ENCODE results near the gene ZFP36.
"Not testable (repeated sequence)": the region's sequence is repeated elsewhere in the genome, so short reads cannot be mapped to it uniquely, and the experiment has no call there.

The ZFP36 gene, protein sequence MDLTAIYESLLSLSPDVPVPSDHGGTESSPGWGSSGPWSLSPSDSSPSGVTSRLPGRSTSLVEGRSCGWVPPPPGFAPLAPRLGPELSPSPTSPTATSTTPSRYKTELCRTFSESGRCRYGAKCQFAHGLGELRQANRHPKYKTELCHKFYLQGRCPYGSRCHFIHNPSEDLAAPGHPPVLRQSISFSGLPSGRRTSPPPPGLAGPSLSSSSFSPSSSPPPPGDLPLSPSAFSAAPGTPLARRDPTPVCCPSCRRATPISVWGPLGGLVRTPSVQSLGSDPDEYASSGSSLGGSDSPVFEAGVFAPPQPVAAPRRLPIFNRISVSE

DNA sequence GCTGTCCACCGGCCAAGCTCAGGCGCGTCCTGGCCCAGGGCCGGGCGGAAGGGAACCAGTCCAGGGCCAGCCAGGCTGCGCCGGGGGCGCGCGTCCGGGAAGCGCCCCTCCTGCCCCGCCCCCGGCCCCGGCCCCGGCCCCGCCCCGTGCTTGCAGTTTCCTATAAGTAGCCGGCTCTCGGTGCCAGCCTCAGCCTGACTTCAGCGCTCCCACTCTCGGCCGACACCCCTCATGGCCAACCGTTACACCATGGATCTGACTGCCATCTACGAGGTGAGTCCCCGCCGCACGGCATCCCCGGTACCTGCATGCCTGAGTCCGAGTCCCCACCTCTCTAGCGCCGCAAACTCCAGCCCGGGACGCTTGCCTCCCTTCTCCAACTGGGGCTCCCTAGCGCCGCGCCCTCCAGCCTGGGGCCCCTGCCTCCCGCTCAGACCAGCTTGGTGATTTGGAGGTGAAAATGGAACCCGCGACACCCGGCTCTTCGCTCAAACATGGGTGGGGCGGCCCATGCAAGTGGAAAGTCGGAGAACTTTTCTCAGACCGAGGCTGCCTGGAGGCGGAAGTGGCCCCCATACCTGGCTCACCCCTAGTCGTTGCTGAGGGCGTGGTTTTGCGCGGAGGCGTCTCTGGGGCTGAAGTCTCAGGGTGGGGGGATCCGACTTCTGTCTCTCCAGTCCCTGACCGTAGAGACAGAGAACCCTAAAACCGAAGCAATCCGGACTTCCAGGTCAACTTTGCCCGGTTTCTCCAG is at the start of gene ZFP36:
Gene ZFP36 (plus strand): TSS at position 192 of the 754 bp plus-strand sequence. CDS start 58 bp downstream, at position 250.
- DNase-seq: peak; percentile 65

- no peak for DNase-seq
Observed at GRCh38 chr19:39359026-39359425, 47.6 kb upstream of the ZFP36 start.

DNA sequence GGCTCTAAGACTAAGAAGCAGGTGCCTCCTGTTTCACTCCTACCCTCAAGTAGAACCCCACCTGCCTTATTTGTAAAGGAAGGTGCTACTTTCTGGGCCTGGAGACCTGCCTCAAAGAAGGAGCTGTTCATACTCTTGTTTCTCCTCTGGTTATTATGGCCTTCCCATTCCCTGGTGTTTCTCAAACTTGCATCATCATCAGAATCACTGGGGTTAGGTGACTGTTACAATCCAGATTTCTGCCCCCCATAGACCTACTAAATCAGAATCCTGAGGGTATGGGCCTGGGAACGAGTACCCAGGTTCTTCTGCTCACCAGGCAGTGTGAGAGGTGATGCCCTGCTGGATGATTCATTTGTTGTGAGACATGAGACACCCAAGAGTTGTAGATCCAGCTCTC is 46.0 kb upstream of the ZFP36 start:
- DNase-seq: no peak

DNA sequence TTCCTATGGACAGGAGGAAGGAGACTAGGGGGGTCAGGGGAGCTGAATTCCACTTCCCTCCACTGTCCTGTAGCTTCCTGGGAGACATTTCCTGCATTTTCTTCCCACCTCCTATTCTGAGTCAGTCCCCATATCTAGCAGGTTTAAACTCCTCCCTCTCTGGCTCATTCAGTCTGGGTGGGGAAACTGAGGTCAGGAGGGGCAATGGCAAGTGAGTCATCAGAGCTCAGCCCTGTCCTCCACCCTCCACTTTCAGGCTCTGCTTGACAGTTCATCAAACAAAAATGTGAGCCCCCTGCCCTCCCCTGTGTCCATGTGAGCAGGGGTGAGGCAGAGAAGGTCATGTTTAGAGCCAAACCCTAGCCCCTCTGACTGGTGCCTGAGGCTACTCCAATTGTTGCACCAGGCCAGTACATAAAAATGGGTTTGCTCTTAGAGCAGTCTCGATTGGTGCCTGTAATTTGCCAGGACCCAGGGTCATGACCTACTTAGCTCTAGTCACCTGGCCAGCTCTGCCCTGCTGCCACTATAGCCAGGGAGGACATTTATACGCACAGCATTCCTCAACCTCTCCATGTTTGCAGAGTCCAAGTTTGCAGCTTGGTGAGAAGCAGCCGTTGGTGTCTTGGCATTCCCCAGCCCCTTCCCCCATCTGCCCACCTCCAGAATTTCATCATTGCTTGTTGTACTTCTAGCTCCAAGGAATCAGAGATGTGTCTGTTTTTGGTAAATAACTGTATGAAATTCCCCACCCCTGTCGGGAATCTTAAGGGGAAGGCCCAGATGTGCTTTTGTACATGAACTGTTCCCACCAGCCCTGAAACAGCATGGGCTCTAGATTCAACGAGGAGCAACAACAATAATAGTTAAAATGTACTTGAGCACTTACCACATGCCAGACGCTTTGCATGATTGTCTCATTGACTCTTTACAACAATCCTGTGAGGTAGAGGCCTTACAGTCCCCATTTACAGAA is 43.7 kb upstream of the ZFP36 start:
- no peak for DNase-seq

DNA sequence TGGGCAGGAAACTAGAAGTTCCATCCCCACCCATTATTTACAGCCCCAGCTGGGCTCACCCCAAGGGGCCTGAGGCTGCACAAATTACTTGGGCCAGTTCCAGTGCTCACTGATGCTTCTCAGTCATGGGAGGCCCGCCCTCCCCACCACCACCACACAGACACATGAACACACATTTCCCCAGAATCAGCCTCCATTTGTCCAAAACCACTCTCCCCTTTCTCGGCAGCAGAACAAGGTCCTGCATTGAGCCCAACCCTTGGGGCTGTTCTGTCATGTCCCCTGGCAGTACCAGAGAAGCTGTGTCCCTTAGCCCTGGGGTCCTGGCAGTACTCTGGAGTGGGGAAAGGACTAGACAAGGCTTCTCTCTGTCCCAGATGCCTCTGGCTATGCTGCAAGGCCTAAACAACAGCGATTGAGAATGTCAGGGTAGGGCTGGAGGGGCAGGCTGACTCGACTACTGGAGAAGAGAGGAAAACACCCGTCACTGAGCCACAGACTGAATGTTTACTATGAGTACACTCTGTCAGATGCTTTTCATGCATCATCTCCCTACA is 42.7 kb upstream of the ZFP36 start:
- no peak for DNase-seq

DNA sequence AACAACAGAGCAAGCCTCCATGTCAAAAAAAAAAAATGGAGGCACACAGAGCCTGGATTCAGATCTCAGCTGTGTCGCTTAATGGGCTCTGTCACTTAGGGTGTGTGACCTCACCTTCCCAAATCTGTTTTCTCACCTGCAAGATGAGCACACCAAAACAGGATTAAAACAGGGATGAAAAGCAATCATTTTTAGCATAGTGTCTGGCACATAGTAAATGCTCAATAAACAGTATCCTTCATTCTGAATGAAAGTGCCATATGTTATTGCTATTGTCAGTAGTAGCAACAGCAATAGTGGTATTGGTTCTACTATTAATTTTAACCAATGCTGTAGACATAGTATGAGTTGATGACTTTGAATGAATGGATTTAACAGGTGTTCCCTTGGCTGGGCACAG is 41.1 kb upstream of the ZFP36 start:
- DNase-seq: no peak

- DNase-seq: no peak
Observed at GRCh38 chr19:39369200-39369599, 37.4 kb upstream of the ZFP36 start.

DNA sequence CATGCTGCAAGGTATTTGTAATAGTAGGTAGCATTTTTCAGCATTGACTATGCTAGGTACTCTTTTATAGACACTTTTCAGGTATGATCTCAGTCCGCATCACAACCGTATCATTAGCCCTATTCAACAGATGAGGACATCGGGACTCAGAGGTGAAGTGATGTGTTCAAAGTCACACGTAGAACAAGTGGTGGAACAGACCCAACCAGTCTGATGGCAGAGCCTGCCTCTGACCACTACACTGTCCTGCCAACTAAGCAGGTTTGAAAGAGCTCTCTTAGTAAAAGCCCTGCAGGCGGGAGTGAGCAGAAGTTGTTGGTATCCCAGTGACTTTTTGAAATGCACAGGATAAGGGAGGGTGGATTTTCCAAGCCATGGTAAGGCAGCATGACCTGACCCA is 35.9 kb upstream of the ZFP36 start:
- DNase-seq: no peak

DNA sequence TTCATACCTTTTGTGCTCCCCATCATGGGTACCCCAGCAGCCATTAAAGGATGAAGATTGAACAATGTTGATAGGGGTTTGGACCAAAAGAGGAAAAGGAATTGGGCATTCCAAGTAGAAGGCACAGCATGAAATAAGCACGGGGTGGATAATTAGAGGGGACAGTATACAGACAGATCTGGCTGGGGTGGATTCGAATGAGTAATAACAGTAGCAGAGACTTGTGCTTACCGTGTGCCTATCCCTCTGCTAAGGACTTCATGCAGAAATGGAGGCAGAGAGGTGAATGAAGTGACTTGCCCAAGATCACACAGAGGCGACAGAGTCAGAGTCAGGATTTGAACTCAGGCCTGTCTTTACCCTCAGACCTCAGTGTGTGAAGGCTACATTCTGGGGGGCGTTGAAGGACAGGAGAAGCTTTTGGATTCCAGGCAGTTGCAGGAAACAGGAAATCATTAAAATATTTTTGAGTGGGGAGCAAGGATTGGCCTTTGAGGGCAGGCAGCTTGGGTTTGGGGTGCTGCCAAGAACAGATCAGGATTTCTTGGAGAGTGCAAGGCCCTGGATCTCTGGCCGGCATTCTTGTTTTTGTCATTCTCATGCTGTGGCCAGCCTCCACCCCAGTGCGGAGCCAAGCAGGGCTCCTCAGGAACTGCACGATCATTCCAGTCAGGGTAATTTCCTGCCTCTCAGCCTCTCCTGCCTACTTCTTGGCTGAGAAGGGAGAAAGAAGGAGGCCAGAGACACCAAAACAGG is 34.4 kb upstream of the ZFP36 start:
- no peak for DNase-seq

DNA sequence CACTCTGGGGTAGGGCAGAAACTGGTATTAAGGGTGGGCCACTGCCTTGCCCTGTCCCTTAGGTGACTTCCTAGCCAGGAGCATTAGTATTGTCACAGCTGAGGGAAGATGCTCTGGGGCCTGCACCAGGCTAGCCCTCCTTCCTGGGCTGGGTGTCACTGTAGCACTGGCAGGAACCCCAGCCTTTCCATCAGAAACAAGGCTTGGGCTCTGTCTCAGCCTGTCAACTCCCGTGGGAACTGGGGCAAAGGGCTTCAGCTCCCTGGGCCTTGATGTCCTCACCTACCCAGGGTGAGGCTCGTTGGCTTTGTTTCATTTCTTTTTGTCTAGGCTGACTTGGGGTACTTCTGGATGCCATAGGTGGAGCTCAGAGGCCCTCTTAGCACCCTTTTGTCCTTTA is 33.7 kb upstream of the ZFP36 start:
- no peak for DNase-seq

DNA sequence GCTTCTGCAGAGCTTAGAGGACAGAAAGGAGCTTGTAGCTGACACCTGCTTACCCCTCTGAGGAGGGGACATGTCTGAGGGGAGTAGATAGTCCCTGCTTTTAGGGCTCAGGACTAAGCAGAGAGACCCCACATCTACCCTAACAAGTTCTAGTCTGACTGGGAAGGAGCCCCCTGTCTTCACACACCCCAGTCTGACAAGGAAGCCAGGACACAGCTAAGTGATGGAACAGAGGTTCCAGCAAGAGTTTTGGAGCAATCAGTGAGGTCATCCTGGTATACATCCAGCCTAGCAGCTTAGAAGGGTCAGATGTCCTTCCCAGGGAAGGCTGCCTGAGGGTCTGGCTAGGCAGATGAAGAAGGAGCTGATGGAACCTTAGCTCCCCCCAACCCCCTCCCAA is 30.7 kb upstream of the ZFP36 start:
- DNase-seq: no peak

DNA sequence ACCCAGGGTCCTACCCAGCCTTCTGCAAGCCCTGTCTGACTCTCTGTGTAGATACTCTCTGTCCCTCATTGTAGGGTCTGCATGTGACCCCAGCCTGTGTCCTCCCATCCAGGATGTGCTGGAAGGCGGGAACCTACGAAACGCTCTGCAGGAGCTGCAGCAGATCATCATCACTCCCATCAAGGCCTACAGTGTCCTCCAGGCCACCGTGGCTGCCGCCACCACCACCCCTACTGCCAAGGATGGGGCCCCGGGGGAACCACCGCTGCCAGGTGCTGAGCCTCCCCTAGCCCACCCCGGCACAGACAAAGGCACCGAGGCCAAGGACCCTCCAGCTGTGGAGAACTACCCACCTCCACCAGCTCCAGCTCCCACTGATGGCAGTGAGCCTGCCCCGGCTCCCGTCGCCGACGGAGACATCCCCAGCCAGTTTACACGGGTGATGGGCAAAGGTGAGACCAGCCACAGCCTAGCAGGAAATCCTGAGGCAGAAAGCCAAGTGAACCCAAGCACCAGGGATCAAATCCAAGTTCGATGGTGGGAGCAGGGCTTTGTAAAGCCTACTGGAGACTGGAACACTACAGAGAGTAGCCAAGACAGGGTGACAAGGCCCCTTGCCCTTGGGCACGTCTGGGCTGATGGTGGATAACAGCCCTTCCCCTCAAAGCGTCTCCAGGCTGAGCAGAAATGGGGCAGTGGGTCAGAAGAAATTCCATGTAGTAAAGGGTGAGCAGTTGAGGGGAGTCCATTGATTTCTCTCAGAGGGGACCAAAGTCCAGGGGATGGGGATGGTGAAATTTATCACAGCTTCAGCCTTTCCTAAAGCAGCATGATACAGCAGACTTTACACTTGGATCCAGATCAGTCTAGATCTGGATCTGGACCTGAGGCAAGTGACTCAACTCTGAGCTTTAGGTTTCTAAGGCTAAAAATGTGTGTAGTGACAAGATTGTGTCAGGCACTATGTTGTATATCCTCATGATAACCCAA is 29.0 kb upstream of the ZFP36 start:
- no peak for DNase-seq

DNA sequence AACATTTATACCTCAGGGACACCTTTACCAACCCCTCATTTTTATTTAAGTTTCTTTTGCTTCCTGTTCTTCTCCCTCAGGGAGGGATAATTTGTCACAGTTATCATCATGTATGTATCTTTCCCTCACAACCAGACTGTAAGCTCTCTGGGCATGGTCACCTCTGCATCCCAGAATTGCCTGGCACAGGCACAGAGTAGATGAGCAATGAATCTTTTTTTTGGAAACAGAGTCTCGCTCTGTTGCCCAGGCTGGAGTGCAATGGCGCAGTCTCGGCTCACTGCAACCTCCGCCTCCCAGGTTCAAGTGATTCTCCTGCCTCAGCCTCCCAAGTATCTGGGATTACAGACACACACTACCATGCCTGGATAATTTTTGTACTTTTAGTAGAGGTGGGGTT is 27.3 kb upstream of the ZFP36 start:
- not testable (repeated sequence) for DNase-seq

GRCh38 chr19:39379865-39380396 is 26.7 kb upstream of the ZFP36 start:
- DNase-seq: no peak

DNA sequence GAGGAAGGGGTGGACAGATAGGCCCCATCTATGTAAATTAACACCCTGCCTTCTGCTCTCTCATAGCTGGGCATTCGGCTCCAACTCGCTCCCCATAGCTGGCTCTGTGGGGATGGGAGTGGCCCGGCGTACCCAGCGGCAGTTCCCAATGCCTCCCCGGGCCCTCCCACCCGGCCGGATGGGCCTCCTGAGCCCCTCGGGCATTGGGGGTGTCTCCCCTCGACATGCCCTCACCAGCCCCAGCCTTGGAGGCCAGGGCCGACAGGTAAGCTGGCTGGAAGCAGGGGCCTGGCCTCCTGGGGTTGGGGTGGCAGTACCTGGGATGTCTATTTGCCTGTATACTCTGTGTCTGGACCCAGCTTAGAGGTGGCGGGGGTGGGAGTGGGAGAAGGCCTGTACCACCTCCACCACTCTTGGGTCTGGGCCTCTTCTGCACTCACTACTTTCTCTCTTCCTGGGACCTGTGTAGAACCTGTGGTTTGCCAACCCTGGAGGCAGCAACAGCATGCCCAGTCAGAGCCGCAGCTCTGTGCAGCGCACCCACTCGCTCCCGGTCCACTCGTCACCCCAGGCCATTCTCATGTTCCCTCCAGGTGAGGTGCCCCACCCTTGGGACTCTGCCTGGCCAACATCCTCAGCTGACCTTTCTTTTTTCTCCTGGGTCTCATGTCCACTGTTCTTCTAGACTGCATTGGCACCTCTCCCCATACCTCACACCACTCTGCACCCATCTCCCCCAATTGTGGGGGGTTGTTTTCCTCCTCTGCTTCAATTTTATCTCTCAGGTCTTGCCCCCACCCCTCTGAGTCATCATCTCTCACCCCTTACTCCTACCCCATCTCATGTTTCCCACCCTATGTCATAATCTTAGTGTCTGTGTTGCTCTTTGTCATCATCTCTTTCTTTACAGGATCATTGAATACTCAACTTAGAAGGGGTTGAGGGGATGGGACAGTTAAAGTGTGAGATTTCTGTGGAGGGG is 25.8 kb upstream of the ZFP36 start:
- DNase-seq: no peak

DNA sequence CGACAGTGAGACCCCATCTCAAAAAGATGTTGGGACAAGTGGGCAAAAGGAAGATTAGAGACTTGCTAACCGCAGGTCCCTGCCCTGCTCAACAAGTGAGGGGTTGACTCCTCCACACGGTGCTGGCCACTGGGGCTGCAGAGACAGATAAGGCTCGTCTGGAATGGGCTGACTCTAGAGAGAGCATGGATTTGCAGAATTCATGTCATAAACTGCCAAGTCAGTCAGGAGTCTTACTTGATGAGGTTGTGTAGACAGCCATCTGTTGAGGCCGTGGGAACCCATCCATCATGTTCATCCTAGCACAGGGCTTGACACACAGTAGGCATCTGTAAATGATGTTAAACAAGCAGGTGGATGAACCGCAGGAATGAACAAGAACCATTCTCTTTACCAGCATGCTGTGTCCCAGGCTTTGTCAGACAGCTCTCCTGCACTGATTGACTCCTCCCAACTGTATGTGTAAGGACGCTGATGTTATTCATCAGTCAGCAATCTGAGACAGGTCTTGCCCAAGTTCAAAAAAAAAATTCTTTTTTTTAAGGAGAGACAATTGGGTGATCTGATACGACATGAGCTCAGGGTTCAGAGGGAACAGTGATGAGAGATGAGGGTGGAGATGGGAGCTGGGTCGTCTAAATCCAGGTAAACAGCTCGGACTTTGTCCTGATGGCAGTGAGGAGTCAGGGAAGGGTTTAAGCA is 24.6 kb upstream of the ZFP36 start:
- DNase-seq: no peak

DNA sequence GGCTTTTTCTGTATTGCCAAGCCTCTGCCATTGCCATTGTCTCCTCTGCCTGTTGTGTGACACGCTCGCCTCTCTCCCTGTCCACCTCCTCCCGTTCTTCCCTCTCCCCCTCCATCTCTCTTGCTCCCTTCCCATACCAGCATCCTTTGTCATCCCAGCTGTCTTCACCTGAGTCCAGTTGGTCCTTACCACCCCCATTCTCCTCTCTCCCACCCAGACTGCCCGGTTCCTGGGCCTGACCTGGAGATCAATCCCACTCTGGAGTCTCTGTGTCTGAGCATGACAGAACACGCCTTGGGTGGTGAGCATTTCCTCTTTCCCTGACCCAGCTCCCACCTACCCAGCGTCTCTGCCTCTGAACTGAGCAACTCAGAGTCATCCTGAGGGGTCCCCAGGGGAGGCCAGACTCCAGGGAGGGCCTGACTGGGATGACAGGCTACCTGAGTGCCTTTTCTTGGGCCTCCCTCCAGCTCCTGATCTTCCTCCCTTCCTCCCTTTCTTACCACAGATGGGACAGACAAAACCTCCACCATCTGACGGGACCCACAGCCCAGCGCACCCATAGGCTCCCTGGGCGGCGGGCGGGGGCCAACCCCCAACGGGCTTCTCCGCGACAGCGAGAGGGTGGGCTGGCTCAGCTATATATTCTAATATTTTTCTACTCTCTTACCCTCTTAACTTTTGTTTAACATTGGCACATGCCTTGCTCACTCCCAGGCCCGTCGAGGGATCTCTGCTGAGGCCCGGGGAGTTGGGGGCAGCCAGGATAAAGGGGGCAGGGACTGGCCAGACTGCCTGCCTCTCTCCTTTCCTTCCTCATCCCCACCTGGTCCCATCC is 23.4 kb upstream of the ZFP36 start:
- no peak for DNase-seq

Measured in GDM1 (cell line).